GM12801 (cell line): ENCODE data around the gene SCARF2.

ENCODE experiments used
- TF ChIP-seq, protein P1 (sequence below): IDR thresholded peaks from one replicate; pipeline ENCODE4 v1.5.1; 2011; ENCODE audit warnings: control low read depth; ENCODE audit not compliant: insufficient read length; ENCODE audit errors: extremely low read depth

SCARF2 gene

DNA sequence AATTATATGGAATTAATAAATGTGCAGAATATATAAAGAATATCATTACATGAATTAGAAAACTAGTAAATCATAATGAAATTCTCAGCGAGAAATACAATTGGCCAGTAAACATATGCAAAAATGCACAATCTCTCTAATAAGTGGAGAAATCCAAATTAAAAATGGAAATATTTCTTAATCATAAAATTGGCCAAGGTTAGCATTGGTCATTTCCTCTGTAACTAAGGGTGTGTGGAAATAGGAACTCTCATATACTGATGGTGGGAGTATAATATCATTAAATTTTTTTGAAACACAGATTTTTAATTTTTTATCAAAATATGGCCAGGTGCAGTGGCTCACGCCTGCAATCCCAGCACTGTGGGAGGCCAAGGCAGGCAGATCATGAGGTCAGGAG lies 51.3 kb downstream of the SCARF2 start:
- TF ChIP-seq, protein P1, sequence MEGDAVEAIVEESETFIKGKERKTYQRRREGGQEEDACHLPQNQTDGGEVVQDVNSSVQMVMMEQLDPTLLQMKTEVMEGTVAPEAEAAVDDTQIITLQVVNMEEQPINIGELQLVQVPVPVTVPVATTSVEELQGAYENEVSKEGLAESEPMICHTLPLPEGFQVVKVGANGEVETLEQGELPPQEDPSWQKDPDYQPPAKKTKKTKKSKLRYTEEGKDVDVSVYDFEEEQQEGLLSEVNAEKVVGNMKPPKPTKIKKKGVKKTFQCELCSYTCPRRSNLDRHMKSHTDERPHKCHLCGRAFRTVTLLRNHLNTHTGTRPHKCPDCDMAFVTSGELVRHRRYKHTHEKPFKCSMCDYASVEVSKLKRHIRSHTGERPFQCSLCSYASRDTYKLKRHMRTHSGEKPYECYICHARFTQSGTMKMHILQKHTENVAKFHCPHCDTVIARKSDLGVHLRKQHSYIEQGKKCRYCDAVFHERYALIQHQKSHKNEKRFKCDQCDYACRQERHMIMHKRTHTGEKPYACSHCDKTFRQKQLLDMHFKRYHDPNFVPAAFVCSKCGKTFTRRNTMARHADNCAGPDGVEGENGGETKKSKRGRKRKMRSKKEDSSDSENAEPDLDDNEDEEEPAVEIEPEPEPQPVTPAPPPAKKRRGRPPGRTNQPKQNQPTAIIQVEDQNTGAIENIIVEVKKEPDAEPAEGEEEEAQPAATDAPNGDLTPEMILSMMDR: no peak

DNA sequence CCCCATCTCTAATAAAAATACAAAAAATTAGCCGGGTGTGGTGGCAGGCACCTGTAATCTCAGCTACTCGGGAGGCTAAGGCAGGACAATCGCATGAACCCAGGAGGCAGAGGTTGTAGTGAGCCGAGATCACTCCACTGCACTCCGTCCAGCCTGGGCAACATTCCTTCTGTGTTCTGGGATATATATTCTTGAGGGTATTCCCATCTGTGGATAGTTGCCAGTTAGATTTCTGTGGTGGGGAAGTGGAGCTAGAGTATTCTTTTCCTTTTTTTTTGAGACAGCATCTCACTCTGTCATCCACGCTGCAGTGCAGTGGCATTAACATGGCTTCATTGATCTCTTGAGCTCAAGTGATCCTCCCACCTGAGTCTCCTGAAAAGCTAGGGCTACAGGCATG lies 52.8 kb downstream of the SCARF2 start:
- TF ChIP-seq, protein P1: no peak

DNA sequence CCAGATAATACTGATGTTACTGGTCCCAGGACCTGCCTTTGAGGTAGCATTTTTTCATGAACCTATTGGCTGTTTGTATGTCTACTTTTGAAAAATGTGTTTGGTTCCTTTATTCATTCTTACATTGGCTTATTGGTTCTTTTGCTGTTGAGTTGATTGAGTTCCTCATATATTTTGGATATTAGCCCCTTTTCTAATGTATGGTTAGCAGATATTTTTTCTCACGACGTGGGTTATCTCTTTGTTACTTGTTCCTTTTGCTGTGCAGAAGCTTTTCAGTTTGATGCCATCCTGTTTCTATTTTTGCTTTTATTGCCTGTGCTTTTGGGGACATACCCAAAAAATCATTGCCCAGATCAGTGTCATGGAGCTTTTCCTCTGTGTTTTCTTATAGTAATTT lies 53.5 kb downstream of the SCARF2 start:
- TF ChIP-seq, protein P1: no peak

DNA sequence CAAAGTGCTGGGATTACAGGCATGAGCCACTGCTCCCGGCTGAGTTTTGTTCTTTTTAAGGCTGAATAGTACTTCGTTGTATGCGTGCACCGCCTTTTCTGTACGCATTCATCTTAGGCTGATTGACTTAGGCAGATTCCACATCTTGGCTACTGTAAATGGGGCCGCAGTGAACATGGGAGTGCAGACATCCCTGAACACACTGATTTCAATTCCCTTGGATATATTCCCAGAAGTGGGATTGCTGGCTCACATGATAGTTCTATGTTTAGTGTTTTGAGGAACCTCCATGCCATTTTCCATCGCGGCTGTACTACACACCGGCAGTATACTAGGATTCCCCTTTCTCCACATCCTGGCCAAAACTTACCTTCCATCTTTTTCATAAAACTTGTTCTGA lies 54.1 kb downstream of the SCARF2 start:
- TF ChIP-seq, protein P1: no peak

DNA sequence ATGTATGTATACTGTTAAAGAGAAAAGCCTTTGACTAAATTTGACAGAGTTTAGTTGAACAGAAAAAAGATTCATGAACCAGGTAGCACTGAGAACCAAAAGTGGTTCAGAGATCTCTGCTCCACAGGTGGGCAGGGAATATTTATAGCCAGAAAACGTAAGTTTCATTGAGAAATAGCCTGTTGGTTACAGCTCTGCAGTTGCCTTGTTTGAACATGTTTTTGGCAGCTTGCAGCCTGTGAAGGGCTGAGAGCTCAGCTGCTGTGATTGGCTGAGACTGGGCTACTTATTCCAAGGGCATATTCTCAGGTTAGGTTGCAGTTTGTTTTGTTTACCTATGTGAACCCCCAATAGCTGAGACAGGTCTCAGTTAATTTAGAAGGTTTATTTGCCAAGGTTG lies 57.1 kb downstream of the SCARF2 start:
- TF ChIP-seq, protein P1: no peak

DNA sequence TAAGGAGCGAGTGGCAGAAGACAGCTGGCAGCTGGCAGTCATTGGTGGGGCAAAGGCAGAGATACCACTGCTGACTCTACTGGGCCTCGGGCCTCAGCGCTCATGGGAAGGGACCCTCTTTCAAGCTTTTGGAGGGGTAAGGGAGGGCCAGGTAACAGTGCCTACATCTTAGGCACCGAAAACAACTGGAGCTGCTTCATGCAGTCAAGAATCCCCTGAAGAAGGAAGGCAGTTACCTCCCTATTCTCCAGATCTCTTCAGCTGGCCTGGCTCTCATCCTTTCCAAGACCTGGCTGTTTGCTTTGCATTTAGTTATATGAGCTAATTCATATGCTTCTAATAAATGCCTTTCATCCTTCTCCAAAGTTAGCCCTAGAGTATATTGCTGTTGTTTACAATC lies 59.5 kb downstream of the SCARF2 start:
- TF ChIP-seq, protein P1: no peak
